Thyroid gland (tissue), 4 donors: ENCODE measurements around the gene HSPA1L.

ENCODE experiments used
- POLR2A ChIP-seq, 2 donors: fragments of 450-650 bp; IDR thresholded peaks; one replicate each; pipeline ENCODE4 v1.6.1; 2017; ENCODE audit warnings: antibody characterized with exemption in 2 of 2, mild to moderate bottlenecking in 2 of 2, moderate library complexity in 1 of 2
- TF ChIP-seq, protein P1 (sequence below), 6 experiments: fragments of 200-600 bp in 3 of 6; fragments of 450-650 bp in 3 of 6; sonication (generic) in 3 of 6; IDR thresholded peaks; one replicate each; pipeline ENCODE4 v1.5.1; 2016 to 2019; ENCODE audit warnings: antibody characterized with exemption in 6 of 6, mild to moderate bottlenecking in 2 of 6, inconsistent platforms in 1 of 6, moderate library complexity in 1 of 6

DNA sequence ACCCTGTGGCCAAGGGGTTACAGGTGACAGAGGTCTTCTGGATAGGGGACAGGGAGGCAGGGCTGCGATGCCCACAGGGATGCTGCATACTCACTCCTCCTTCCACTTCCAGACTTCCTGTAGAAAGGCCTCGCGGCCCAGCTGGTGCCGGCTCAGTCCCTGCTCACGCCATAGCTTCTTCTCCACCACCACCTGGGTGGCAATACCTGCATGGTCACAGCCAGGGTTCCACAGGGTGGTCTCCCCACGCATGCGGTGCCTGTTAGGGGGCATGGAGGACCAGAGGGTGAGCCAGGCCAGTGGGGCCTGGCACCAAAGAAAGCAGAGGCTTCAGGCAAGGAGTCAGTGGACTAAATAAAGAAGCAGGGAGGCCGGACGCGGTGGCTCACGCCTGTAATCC, 29.6 kb downstream of the HSPA1L start:
- no peak for TF ChIP-seq POLR2A (IDR thresholded peaks at IDR 0.05)
- TF ChIP-seq, protein P1, sequence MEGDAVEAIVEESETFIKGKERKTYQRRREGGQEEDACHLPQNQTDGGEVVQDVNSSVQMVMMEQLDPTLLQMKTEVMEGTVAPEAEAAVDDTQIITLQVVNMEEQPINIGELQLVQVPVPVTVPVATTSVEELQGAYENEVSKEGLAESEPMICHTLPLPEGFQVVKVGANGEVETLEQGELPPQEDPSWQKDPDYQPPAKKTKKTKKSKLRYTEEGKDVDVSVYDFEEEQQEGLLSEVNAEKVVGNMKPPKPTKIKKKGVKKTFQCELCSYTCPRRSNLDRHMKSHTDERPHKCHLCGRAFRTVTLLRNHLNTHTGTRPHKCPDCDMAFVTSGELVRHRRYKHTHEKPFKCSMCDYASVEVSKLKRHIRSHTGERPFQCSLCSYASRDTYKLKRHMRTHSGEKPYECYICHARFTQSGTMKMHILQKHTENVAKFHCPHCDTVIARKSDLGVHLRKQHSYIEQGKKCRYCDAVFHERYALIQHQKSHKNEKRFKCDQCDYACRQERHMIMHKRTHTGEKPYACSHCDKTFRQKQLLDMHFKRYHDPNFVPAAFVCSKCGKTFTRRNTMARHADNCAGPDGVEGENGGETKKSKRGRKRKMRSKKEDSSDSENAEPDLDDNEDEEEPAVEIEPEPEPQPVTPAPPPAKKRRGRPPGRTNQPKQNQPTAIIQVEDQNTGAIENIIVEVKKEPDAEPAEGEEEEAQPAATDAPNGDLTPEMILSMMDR (IDR thresholded peaks at IDR 0.05), result no peak
